K562 (cell line): ENCODE data around the gene SORCS1.

Experiments used
- MAZ ChIP-seq, 2 experiments: fragments of 450-650 bp in 1 of 2; sonication (generic) in 1 of 2; formaldehyde crosslinking; IDR thresholded peaks in 1 of 2; conservative IDR thresholded peaks in 1 of 2; 2 replicates each; pipeline versions ENCODE4 v1.4.0 to v1.5.0; 2020; ENCODE audit warnings: mild to moderate bottlenecking in 1 of 2, missing genetic modification reagents in 1 of 2
- POLR2A ChIP-seq: fragments of 450-650 bp; conservative IDR thresholded peaks from 2 replicates; pipeline ENCODE4 v1.6.1; 2016
- RFX7 ChIP-seq: fragments of 250-450 bp; sonication (Bioruptor Pico); IDR thresholded peaks from 2 replicates; pipeline ENCODE4 v1.5.1; 2021; ENCODE audit warnings: mild to moderate bottlenecking
- STAT5A ChIP-seq: IDR thresholded peaks from 2 replicates; pipeline ENCODE4 v1.6.1; 2012; ENCODE audit warnings: low read length, inconsistent platforms, borderline replicate concordance
- TCF7L2 ChIP-seq: fragments of 150-350 bp; IDR thresholded peaks from 2 replicates; pipeline ENCODE4 v1.6.1; 2016; ENCODE audit warnings: low read depth, mild to moderate bottlenecking, low read length, moderate library complexity
- TF ChIP-seq, protein P1 (sequence below), 3 experiments: IDR thresholded peaks in 2 of 3; conservative IDR thresholded peaks in 1 of 3; 2 replicates each; pipeline ENCODE4 v1.5.1; 2011 to 2012; ENCODE audit warnings: low read length in 3 of 3, mild to moderate bottlenecking in 3 of 3, control low read depth in 2 of 3, improper control_type of control experiment in 1 of 3, inconsistent platforms in 1 of 3, low read depth in 1 of 3, mixed read lengths in 1 of 3, moderate library complexity in 1 of 3; ENCODE audit not compliant: insufficient read depth in 2 of 3

DNA sequence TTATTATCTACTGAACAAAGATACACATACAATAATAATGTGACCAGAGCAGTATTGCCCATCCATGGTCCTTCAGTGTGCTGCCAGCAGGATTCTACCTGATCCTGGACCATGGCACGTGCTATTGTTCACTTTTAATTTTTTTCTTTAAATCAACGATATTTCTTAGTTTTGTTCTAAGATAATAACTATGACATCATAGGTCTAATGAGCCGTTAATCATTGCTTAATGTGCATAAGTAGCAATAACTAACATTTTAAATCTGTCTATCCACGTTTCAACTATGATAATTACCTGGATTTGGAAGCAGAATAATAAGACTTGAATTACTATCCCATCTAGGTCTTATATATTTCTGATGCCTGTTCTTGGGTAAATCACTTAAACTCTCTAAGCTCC, 253.8 kb downstream of the SORCS1 start:
- TF ChIP-seq STAT5A, result no peak
- TF ChIP-seq RFX7 (CRISPR knock-in tag), result no peak
- no peak for TF ChIP-seq POLR2A
- TF ChIP-seq MAZ (CRISPR knock-in tag; conservative IDR thresholded peaks at IDR 0.05 in 1 of 2, IDR thresholded peaks at IDR 0.05 in 1 of 2), result no peak
- TF ChIP-seq, protein P1, sequence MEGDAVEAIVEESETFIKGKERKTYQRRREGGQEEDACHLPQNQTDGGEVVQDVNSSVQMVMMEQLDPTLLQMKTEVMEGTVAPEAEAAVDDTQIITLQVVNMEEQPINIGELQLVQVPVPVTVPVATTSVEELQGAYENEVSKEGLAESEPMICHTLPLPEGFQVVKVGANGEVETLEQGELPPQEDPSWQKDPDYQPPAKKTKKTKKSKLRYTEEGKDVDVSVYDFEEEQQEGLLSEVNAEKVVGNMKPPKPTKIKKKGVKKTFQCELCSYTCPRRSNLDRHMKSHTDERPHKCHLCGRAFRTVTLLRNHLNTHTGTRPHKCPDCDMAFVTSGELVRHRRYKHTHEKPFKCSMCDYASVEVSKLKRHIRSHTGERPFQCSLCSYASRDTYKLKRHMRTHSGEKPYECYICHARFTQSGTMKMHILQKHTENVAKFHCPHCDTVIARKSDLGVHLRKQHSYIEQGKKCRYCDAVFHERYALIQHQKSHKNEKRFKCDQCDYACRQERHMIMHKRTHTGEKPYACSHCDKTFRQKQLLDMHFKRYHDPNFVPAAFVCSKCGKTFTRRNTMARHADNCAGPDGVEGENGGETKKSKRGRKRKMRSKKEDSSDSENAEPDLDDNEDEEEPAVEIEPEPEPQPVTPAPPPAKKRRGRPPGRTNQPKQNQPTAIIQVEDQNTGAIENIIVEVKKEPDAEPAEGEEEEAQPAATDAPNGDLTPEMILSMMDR (IDR thresholded peaks at IDR 0.05 in 2 of 3, conservative IDR thresholded peaks at IDR 0.05 in 1 of 3; ENCODE audit: insufficient read depth in 2 of 3, low read depth in 1 of 3, low read length in 3 of 3), result no peak
- TF ChIP-seq TCF7L2, result no peak
